ENCODE measurements around the gene PSMG1. TPM values are rescaled to one million over a fixed set of nuclear protein-coding genes. Genes with fewer than 3 reads are reported as not detected.
A peak's percentile ranks its signal among the peaks of the same experiment; 100 is the strongest.
"Not testable (repeated sequence)": the region's sequence is repeated elsewhere in the genome, so short reads cannot be mapped to it uniquely, and the experiment has no call there.

The PSMG1 gene
- total RNA-seq, 1 donor from 2014 or later: 35.0 TPM

DNA sequence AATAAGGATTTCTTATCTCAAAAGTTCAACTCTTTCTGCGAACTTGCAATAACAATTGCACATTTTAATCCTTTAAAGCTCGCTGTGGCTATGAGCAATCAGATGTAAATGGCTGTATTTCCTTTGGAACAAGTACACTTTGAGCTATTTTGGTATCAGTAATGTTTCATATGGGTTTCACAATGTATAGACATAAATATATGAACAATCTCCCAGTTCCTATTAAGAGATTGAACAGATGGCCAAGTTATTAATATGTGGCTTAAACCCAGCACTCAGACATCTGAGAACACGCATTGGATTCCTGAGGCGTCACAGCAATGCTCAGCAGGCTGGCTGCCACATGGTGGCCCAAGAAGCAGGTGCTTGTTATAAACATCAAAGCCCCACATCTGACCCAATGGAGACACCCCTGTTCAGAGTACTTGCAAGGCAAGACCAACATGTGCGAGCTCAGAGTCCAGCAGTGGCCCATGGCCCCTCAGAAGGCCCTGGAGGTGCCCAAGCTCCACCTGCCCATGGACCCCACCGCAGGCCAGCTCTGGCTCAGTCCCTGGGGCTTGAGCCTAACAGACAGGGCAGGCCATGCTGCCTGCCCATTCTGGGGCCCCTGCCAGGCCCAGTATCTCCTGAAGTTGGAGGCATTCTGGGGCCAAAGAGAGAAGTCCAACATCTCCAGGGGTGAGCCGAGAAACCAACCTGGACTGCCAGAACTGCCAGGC lies 23.7 kb downstream of the PSMG1 start:
- Mint-ChIP-seq H3K4me1 (ENCODE audit: low read depth) (peaks cover 4% of the 10 kb centered on the region), H3K36me3 (ENCODE audit: insufficient read depth) (no peaks in the 10 kb centered on the region), H3K4me3 (ENCODE audit: low read depth) (no peak overlapping the region), H3K27ac (no peak overlapping the region), H3K9me3 (ENCODE audit: low read depth) (peaks cover 9% of the 10 kb centered on the region), H3K27me3 (peaks cover 3% of the 10 kb centered on the region)
- no peak for TF ChIP-seq CTCF (IDR thresholded peaks at IDR 0.05; ENCODE audit: unreplicated experiment)
- DNase-seq (ENCODE audit: low spot score, unreplicated experiment): no peak

DNA sequence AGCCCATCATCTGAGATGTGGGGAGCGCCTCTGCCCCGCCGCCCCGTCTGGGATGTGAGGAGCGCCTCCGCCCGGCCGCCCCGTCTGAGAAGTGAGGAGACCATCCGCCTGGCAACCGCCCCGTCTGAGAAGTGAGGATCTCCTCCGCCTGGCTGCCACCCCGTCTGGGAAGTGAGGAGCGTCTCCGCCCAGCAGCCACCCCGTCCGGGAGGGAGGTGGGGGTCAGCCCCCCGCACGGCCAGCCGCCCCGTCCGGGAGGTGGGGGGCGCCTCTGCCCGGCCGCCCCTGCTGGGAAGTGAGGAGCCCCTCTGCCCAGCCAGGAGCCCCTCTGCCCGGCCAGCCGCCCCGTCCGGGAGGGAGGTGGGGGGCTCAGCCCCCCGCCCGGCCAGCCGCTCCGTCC lies 26.0 kb downstream of the PSMG1 start:
- not testable (repeated sequence) for H3K27ac Mint-ChIP-seq; H3K4me1 Mint-ChIP-seq (ENCODE audit: low read depth); H3K36me3 Mint-ChIP-seq (ENCODE audit: insufficient read depth)

GRCh38 chr21:39156024-39156423 lies 27.2 kb downstream of the PSMG1 start:
- TF ChIP-seq CTCF (IDR thresholded peaks at IDR 0.05; ENCODE audit: unreplicated experiment): no peak

More for the DNA sequence above, 26.0 kb downstream of the PSMG1 start:
- not testable (repeated sequence) for H3K4me3 Mint-ChIP-seq (ENCODE audit: low read depth); H3K9me3 Mint-ChIP-seq (ENCODE audit: low read depth); H3K27me3 Mint-ChIP-seq; DNase-seq (ENCODE audit: low spot score, unreplicated experiment)

DNA sequence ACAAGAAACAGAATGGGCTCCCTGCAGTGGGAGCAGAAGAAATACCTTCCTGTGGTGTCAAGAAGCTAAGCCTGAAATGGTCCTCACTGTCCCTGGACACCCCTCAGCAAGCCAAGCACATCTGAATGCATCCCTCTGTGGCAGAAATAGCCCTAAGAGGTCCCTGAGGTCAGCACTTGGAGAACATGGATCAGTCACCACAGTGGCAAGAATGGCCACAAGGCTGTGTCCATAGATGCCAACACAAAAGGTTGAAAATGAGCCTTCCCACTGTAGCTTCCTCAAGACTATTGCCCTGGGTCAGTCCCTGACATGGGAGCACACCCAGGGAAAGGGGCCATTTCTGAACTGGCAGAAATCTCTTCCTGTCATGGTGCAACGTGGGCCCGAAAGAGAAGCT lies 27.7 kb downstream of the PSMG1 start:
- Mint-ChIP-seq H3K36me3 (ENCODE audit: insufficient read depth) (no peaks in the 10 kb centered on the region), H3K4me1 (ENCODE audit: low read depth) (no peaks in the 10 kb centered on the region)

More at GRCh38 chr21:39156024-39156423, 27.2 kb downstream of the PSMG1 start:
- Mint-ChIP-seq H3K9me3 (ENCODE audit: low read depth) (no peaks in the 10 kb centered on the region), H3K36me3 (ENCODE audit: insufficient read depth) (no peaks in the 10 kb centered on the region), H3K4me1 (ENCODE audit: low read depth) (peaks cover 2% of the 10 kb centered on the region), H3K27ac (no peak overlapping the region), H3K27me3 (peaks cover 3% of the 10 kb centered on the region), H3K4me3 (ENCODE audit: low read depth) (no peak overlapping the region)
- DNase-seq (ENCODE audit: low spot score, unreplicated experiment): no peak

DNA sequence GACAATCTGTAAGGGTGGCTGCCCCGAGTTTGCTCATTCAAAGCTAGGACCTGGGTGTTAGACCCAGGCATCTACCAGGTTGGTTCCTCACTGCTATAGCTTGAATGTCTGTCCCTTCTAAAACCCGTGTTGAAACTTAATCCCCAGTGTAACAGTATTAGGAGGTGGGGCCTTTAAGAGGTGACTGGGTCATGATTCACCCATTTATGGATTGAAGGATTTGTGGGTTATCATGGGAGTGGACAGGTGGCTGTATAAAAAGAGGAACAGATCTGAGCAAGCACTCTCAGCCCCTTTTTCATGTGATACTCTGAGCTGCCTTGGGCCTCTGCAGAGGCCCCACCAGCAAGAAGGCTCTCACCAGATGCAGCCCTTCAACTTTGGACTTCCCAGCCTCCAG lies 29.4 kb downstream of the PSMG1 start:
- DNase-seq (ENCODE audit: low spot score, unreplicated experiment): no peak
- Mint-ChIP-seq H3K4me3 (ENCODE audit: low read depth) (no peak overlapping the region), H3K27ac (no peak overlapping the region), H3K27me3 (no peaks in the 10 kb centered on the region), H3K4me1 (ENCODE audit: low read depth) (no peaks in the 10 kb centered on the region), H3K9me3 (ENCODE audit: low read depth) (no peaks in the 10 kb centered on the region), H3K36me3 (ENCODE audit: insufficient read depth) (no peaks in the 10 kb centered on the region)
- no peak for TF ChIP-seq CTCF (IDR thresholded peaks at IDR 0.05; ENCODE audit: unreplicated experiment)

More for the DNA sequence above, 27.7 kb downstream of the PSMG1 start:
- Mint-ChIP-seq H3K27me3 (peaks cover 3% of the 10 kb centered on the region), H3K27ac (no peak overlapping the region), H3K4me3 (ENCODE audit: low read depth) (no peak overlapping the region), H3K9me3 (ENCODE audit: low read depth) (no peaks in the 10 kb centered on the region)
- no peak for TF ChIP-seq CTCF (IDR thresholded peaks at IDR 0.05; ENCODE audit: unreplicated experiment)
- DNase-seq (ENCODE audit: low spot score, unreplicated experiment): no peak

DNA sequence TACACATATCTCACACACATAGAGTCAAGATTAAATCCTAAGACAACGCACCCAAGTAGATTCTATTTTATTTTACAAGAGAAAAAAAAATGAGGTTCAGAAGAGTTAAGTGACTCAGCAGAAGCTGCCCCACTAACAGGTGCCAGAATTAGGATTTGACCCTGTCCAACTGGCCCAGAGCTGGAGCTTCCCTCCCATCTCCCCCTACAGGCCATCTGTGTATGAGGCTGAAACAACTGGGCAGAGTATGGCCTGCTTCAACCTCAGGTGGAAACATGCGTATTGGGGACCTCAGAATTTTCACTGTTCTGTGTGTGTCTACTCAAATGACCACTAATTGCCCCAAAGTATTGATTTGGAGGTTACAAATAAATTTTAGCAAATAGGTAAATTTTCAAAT lies 29.9 kb downstream of the PSMG1 start:
- Mint-ChIP-seq H3K27ac (no peak overlapping the region), H3K36me3 (ENCODE audit: insufficient read depth) (no peaks in the 10 kb centered on the region), H3K4me1 (ENCODE audit: low read depth) (no peaks in the 10 kb centered on the region), H3K9me3 (ENCODE audit: low read depth) (no peaks in the 10 kb centered on the region), H3K27me3 (no peaks in the 10 kb centered on the region), H3K4me3 (ENCODE audit: low read depth) (no peak overlapping the region)
- TF ChIP-seq CTCF (IDR thresholded peaks at IDR 0.05; ENCODE audit: unreplicated experiment): peak; percentile 58
- DNase-seq (ENCODE audit: low spot score, unreplicated experiment): no peak
